H1 (cell line): ENCODE results near the gene BGLAP. TPM values are rescaled to one million over a fixed set of nuclear protein-coding genes. Genes with fewer than 3 reads are reported as not detected.

ENCODE experiments used
- CHD1 ChIP-seq: IDR thresholded peaks from 2 replicates; pipeline ENCODE4 v1.6.1; 2012; ENCODE audit warnings: low read depth, low read length, improper control_type of control experiment
- NRF1 ChIP-seq: IDR thresholded peaks from 2 replicates; pipeline ENCODE4 v1.6.1; 2011; ENCODE audit warnings: mild to moderate bottlenecking, low read depth, low read length, improper control_type of control experiment
- SIRT6 ChIP-seq: IDR thresholded peaks from one replicate; pipeline ENCODE4 v1.7.1; 2012; ENCODE audit warnings: low read length, inconsistent platforms
- SP2 ChIP-seq: IDR thresholded peaks from 2 replicates; pipeline ENCODE4 v1.6.1; 2012; ENCODE audit warnings: mild to moderate bottlenecking, low read length, inconsistent platforms
- polyA plus RNA-seq, 7 experiments: library from polyadenylated mRNA; depleted of rRNA in 3 of 7; stranded (reverse) in 5 of 7; unstranded in 2 of 7; fragments of >200 nt in 5 of 7; fragments of 200-250 nt in 2 of 7; gene quantifications; 1 replicate in 5 of 7; 2 replicates in 1 of 7; 4 replicates in 1 of 7; pipeline versions ENCODE4 v1.2.1 to v1.2.3, GENCODE V29; 2011 to 2013; ENCODE audit warnings: missing spikeins in 2 of 7, mixed read lengths in 2 of 7
- total RNA-seq: library from RNA; stranded (reverse); fragmentation: NEBNext Ultra II Directional; extraction: Animal tissue kit (Norgen Biotek cat#: 25700); gene quantifications from 2 replicates; pipeline ENCODE4 v1.2.1, GENCODE V29; 2021

Gene BGLAP
- total and polyA plus RNA-seq, 2 of the 8 experiments (the other 6 are each of a cell fraction or from before 2014, with no cell fraction given), result 1.2 to 1.5 TPM

GRCh38 chr1:156260896-156261295 lies 18.9 kb downstream of the BGLAP start (continued):
- TF ChIP-seq NRF1, result no peak
- TF ChIP-seq CHD1, result no peak
- TF ChIP-seq SIRT6, result no peak
- no peak for TF ChIP-seq SP2
- TF ChIP-seq, all 59 proteins: peak for 0
